Heart right ventricle (tissue), 16 donors: ENCODE data around the gene CERS6. TPM values are rescaled to one million over a fixed set of nuclear protein-coding genes. Genes with fewer than 3 reads are reported as not detected.

ENCODE experiments used
- ATAC-seq, 8 donors: fragments of 200-7000 bp; cut with Tn5 transposase; one replicate each; pipeline ENCODE4 v1.9.1; 2020; ENCODE audit warnings: mild to moderate bottlenecking in 8 of 8, moderate library complexity in 8 of 8, moderate number of reproducible peaks in 1 of 8
- DNase-seq, 2 donors: peaks; one replicate each; pipeline ENCODE4 v3.0.0-alpha.2; 2020
- H3K27ac ChIP-seq, 10 donors: fragments of 200-600 bp; sonication (generic) in 2 of 10; one replicate each; pipeline versions ENCODE4 v1.5.0 to v1.8.0; 2020 to 2022; ENCODE audit warnings: mild to moderate bottlenecking in 3 of 10
- H3K27me3 ChIP-seq, 7 donors: fragments of 200-600 bp; one replicate each; pipeline ENCODE4 v1.8.0; 2021 to 2022; ENCODE audit warnings: mild to moderate bottlenecking in 2 of 7
- H3K36me3 ChIP-seq, 9 donors: fragments of 200-600 bp; sonication (generic) in 1 of 9; one replicate each; pipeline versions ENCODE4 v1.5.0 to v1.8.0; 2020 to 2022; ENCODE audit warnings: mild to moderate bottlenecking in 2 of 9
- H3K4me1 ChIP-seq, 9 donors: fragments of 200-600 bp; sonication (generic) in 1 of 9; one replicate each; pipeline versions ENCODE4 v1.5.0 to v1.8.0; 2020 to 2022; ENCODE audit warnings: mild to moderate bottlenecking in 4 of 9
- H3K4me3 ChIP-seq, 10 donors: fragments of 200-600 bp; sonication (generic) in 2 of 10; one replicate each; pipeline versions ENCODE4 v1.5.0 to v1.8.0; 2020 to 2022; ENCODE audit warnings: mild to moderate bottlenecking in 7 of 10, moderate library complexity in 2 of 10
- H3K9me3 ChIP-seq, 11 donors: fragments of 200-600 bp in 10 of 11; sonication (generic) in 2 of 11; one replicate each; pipeline versions ENCODE4 v1.5.0 to v1.8.0; 2013 to 2022; ENCODE audit warnings: mild to moderate bottlenecking in 2 of 11, control low read depth in 1 of 11, moderate library complexity in 1 of 11
- WGBS, 2 donors: extraction: QIAGEN DNeasy Blood & Tissue Kit; methylation state at CpG; one replicate each; pipeline ENCODE4 v1.1.7; 2013; ENCODE audit warnings: inconsistent platforms in 1 of 2; 5-methylcytosine and 5-hydroxymethylcytosine counted together
- intact Hi-C, 10 donors: fragments of 100-400 bp; cut with DNase I; formaldehyde crosslinking; loops; one replicate each; pipeline versions ENCODE4 v1.11.1 to v1.14.2; 2022
- polyA plus RNA-seq, 2 donors: library from polyadenylated mRNA; stranded (reverse); fragments of 200-250 nt; gene quantifications; one replicate each; pipeline ENCODE4 v1.2.3, GENCODE V29; 2013
- total RNA-seq, 10 donors: library from RNA; stranded (reverse); fragmentation: NEBNext Ultra II Directional in 3 of 10; extraction: Animal tissue kit (Norgen Biotek cat#: 25700) in 3 of 10; gene quantifications; one replicate each; pipeline versions ENCODE4 v1.2.1 to v1.2.4, GENCODE V29; 2021 to 2023
- TF ChIP-seq, protein P1 (sequence below), 9 donors: fragments of 200-600 bp; sonication (generic) in 2 of 9; IDR thresholded peaks; one replicate each; pipeline versions ENCODE4 v1.5.0 to v1.8.0; 2021 to 2022; ENCODE audit warnings: antibody characterized with exemption in 9 of 9, mild to moderate bottlenecking in 5 of 9, moderate library complexity in 1 of 9
- donor health status: Arrhythmogenic right ventricular cardiomyopathy.
- donor health status: ischemic (EF 13 %, LVEDD 7.1; RV severe dilation, severe dysfunction).
- donor health status: healthy with polysubstance abuse.
- donor health status: DM: no; HTN: yes; CAD: no.
- donor health status: DM: no; HTN: no; CAD: no.
- donor health status: ischemic (EF 25% LVEDD 6.9; RV normal size, moderate dysfunction).
- donor health status: ischemic (EF 25% LVEDD 5.7; RV mildly dilated, moderate dysfunction).
- donor health status: healthy.
- donor health status: DM: yes; HTN: yes; CAD: no.
- donor health status: Ischemic cardiomyopathy.
- donor health status: ischemic (EF 35%, LVEDD 5.7; RV mildly dilated, moderate dysfunction).
- donor health status: nonischemic (EF 11% LVEDD 7.7; RV severe dilation, severe dysfunction).
- donor health status: DM: yes; HTN: yes; CAD: no.
- donor health status: PGD.
- donor health status: ischemic (EF 29% LVEDD 5.4; RV normal size, mild dysfunction).
- donor health status: nonischemic (EF 23%, LVEDD 6.1; RV moderate dilation, normal function).

Gene CERS6
- total and polyA plus RNA-seq, 12 donors, result 20.5 to 76.3 (median 56.1) TPM

DNA sequence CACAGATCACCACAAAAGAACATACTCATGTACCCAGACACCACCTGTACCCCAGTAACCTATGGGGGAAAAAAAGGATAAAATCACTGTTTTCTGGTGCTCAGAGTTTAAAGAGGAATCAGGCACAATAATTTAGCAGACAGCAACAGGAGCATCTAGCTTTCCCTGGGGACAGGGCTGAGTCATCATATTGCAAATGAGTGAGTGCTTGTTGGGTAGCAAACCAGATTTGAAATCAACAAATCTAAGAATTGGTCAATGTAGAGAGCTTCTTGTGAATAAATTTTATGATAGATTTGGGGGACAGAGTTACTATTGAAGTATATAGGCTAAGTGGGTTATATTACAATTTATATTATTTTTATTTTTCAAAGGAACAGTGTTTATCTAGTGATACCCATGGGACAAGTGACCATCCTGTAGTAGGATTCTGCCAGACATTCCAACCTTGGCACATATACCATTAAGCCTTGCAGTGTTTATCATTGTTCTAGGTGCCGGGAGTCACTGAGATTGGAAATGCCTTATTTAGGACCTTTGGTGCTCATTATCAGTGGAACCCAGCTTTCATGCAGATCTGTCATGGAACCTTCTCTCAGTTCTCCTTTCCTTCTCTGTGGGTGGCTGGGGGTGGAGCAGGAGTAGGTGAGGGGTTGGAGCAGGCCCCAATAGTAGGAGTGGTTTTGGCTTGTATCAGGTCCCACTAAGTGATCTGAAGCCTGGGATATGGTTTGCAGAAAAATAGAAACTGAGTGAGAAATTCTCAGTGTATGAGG, 117.2 kb downstream of the CERS6 start:
- Histone ChIP-seq H3K4me1 (peaks cover 6 to 52% (median 26%) of the 10 kb centered on the region in 9 donors), H3K4me3 (no peak overlapping the region), H3K27ac (peak overlapping the region in 1 of 10 donors; percentile 34), H3K36me3 (no peaks in the 10 kb centered on the region), H3K27me3 (no peaks in the 10 kb centered on the region), H3K9me3 (no peaks in the 10 kb centered on the region)
- ATAC-seq (no peak), DNase-seq (peak in 1 of 2 donors; percentile 36)
- WGBS, 2 donors, result 62 to 69% methylated on average over 1 of the region's 1 CpG
- intact Hi-C loops, result no loop called here
- TF ChIP-seq, protein P1, sequence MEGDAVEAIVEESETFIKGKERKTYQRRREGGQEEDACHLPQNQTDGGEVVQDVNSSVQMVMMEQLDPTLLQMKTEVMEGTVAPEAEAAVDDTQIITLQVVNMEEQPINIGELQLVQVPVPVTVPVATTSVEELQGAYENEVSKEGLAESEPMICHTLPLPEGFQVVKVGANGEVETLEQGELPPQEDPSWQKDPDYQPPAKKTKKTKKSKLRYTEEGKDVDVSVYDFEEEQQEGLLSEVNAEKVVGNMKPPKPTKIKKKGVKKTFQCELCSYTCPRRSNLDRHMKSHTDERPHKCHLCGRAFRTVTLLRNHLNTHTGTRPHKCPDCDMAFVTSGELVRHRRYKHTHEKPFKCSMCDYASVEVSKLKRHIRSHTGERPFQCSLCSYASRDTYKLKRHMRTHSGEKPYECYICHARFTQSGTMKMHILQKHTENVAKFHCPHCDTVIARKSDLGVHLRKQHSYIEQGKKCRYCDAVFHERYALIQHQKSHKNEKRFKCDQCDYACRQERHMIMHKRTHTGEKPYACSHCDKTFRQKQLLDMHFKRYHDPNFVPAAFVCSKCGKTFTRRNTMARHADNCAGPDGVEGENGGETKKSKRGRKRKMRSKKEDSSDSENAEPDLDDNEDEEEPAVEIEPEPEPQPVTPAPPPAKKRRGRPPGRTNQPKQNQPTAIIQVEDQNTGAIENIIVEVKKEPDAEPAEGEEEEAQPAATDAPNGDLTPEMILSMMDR (IDR thresholded peaks at IDR 0.05), result no peak

DNA sequence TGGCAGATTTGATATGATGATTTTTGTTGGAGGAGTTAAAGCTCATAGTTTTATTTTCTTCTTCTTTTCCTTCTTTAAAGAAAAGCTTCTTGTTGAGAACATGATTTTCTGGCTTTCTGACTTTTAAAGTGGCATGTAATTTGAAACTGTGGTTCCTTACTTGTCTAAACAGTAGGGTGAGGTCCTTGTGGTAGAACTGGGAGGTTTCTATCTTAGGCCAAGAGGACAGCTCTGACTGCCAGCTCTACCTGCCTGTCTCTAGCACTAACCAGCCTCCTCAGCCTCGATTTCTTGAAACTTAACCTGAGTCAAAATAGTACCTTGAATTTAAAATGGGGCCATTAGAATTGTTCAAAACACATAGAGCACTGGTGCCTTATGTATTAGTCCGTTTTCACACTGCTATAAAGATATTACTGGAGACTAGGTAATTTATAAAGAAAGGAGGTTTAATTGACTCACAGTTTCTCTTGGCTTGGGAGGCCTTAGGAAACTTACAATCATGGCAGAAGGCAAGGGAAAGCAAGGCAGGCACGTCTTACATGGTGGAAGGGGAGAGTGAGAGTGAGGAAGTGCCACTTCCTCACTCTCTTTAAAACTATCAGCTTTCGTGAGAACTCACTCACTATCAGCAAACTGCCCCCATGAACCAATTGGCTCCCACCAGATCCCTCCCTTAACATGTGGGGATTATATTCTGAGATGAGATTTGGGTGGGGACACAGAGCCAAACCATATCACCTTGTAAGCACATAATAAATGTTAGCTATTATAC, 119.0 kb downstream of the CERS6 start:
- TF ChIP-seq, protein P1 (IDR thresholded peaks at IDR 0.05), result no peak
- Histone ChIP-seq H3K27me3 (no peaks in the 10 kb centered on the region), H3K27ac (no peak overlapping the region), H3K36me3 (no peaks in the 10 kb centered on the region), H3K4me1 (peaks cover 0 to 35% (median 11%) of the 10 kb centered on the region in 9 donors), H3K9me3 (no peaks in the 10 kb centered on the region), H3K4me3 (no peak overlapping the region)
- intact Hi-C loops, result no loop called here
- 70 to 77% methylated on average over 4 of the region's 4 CpGs for whole genome bisulfite sequencing, 2 donors
- ATAC-seq, result no peak
- no peak for DNase-seq

DNA sequence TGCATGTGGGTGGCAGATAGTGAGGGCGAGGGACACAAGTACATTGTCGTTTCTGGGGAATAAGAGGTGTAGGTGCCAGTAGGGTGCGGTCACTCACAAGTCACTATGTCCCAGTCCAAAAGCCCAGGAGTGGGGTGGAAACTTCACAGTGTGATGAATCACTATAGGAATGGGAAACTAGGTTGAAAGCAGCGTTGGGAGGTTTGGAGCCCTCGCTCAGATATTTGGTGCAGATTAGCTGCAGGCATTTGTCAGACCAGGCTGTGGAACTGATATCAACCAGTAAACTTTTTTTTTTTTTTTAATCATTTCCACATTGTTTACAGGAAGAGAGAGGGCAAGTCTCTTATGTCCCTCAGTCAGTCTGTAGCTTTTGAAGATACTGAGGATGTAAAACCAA, 121.8 kb downstream of the CERS6 start:
- no peaks in the 10 kb centered on the region for H3K36me3 ChIP-seq
- no peaks in the 10 kb centered on the region for H3K27me3 ChIP-seq
- no peak for DNase-seq
- no peak for ATAC-seq
- H3K4me1 ChIP-seq, result peaks cover under 1 to 31% (median 8%) of the 10 kb centered on the region in 9 donors
- WGBS, 2 donors, result 76 to 82% methylated on average over 5 of the region's 5 CpGs
- no peaks in the 10 kb centered on the region for H3K9me3 ChIP-seq
- intact Hi-C loops, result no loop called here
- no peak overlapping the region for H3K27ac ChIP-seq
- no peak overlapping the region for H3K4me3 ChIP-seq
- TF ChIP-seq, protein P1 (IDR thresholded peaks at IDR 0.05), result no peak

DNA sequence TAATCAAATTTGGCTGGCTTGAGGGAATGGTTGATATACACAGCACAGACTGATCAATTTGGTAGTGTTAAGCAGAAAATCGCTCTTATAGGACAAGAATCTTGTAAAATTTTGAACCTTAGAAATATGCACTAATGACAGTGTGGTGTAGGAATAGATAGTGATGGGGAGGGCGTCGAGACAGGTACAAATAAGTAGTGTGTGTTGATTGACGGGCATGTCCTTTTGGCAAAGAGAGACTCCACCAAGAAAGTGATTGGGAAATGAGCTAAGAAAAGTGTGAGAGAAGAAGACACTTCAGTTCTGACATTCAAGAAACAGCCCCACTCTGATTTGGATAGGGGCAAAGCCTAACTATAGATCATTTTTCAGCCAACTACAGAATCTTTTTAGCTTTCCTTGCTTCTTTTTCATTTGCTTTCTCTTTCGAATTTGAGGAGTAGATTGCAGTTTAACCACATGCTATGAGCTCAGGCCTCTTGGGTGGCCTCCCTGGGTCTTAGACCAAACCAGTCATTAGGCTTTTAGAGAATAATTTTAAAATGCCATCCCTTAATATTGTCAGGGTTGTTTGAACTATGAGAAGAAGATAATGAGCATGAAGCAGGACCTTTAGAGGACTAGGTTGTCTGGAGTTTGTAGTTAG, 127.1 kb downstream of the CERS6 start:
- DNase-seq, result no peak
- intact Hi-C loops, result no loop called here
- Histone ChIP-seq H3K4me3 (no peak overlapping the region), H3K27me3 (no peaks in the 10 kb centered on the region), H3K27ac (peak overlapping the region in 9 of 10 donors; percentile 4 to 63 (median 24)), H3K4me1 (peaks cover 0 to 48% (median 24%) of the 10 kb centered on the region in 9 donors), H3K9me3 (no peaks in the 10 kb centered on the region), H3K36me3 (no peaks in the 10 kb centered on the region)
- ATAC-seq, result peak in 6 of 8 donors; percentile 18 to 45 (median 32)
- WGBS, 2 donors, result 67 to 78% methylated on average over 5 of the region's 5 CpGs
- TF ChIP-seq, protein P1 (IDR thresholded peaks at IDR 0.05), result no peak
